SH-SY5Y (cell line): ENCODE results near the gene PRDM9.

Experiments used
- GATA2 ChIP-seq: IDR thresholded peaks from 2 replicates; pipeline ENCODE4 v1.6.1; 2011; ENCODE audit warnings: mild to moderate bottlenecking, low read depth, low read length
- GATA3 ChIP-seq: IDR thresholded peaks from 2 replicates; pipeline ENCODE4 v1.6.1; 2011; ENCODE audit warnings: low read depth, mild to moderate bottlenecking, low read length, moderate library complexity

- TF ChIP-seq GATA3 = no peak
- TF ChIP-seq GATA2 = no peak
Measured at GRCh38 chr5:23523031-23523430, 15.6 kb downstream of the PRDM9 start.
